Epithelial cell of esophagus (primary cell): Measurements from ENCODE around the gene SLC15A5.
A peak's percentile ranks its signal among the peaks of the same experiment; 100 is the strongest.

Experiments
- DNase-seq: peaks from one replicate; pipeline ENCODE4 v3.0.0; 2010; ENCODE audit warnings: low read depth
- H3K4me3 ChIP-seq: 2 replicates; pipeline ENCODE4 v1.5.1; 2011; ENCODE audit warnings: mild to moderate bottlenecking, low read length, control low read depth
- CTCF ChIP-seq: IDR thresholded peaks from 2 replicates; pipeline ENCODE4 v1.5.1; 2011; ENCODE audit warnings: low read depth, mild to moderate bottlenecking, low read length, control low read depth, inconsistent platforms; ENCODE audit not compliant: insufficient read depth; ENCODE audit errors: missing control alignments

Gene SLC15A5

DNA sequence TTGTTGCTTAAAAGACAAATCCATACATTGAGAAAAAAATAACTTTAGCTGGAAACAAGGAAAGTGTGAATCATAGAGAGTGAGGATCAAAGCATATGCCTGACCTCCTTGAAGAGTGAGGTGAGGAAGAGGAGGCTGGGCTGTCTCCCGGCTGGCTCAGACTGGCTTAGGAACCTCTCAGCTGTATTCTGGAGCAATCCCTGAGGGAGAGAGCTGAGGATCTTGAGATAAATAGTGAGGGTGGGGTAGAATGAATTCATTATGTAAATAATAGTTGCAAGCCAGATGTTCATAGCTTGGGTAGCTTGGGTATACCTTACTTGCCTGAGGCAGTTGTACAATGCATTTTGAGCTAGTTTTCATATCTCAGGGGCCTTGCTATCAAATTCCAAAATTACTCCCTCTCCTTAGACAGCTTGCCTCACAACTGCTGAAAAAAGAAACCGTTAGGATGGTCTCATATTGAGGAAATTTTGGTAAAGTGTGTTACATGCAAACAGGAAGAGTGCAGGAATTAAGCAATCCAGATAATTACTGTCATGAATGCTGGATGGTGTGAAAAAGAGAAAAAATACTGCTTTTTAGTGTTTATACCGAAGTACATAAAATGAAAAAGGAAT, 30.5 kb upstream of the SLC15A5 start:
- no peak overlapping the region for H3K4me3 ChIP-seq
- no peak for DNase-seq
- TF ChIP-seq CTCF, result no peak

- H3K4me3 ChIP-seq, result no peak overlapping the region
- no peak for DNase-seq
- no peak for TF ChIP-seq CTCF
Observed at GRCh38 chr12:16303939-16304338, 26.5 kb upstream of the SLC15A5 start.

DNA sequence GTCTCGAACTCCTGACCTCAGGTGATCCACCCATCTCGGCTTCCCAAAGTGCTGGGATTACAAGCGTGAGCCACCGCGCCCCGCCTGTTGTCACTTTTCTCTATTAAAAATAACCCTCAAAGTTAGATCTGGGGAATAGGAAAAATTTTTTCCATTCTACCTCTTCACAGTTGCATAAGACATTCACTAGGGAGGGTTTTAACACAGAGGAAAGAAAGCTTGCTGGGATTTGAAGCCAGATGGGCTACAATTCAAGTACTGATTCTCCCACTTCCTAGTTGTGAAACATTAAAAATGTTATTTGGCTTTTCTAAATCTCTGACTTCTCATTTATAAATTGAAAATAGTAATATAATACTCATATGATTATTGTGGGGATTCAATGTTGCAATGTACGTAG, 23.3 kb upstream of the SLC15A5 start:
- no peak overlapping the region for H3K4me3 ChIP-seq
- DNase-seq, result no peak
- no peak for TF ChIP-seq CTCF

DNA sequence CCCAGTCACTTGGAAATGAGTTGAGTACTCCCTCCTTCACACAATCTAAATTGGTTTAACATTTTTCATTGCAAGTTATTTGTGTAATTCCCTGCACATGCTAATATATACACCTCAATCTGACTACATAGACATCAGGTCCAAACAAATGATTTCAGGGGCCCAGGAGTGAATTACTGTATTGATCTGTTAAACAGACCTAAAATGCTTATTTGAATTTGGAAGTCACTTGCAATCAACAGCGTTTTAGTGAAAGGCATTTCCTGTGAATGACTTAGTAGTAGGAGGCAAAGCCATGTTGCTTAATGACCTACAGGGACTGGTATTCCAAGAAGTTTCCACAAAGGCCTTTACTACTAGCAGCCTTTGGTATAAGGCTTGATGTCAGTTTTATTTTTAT, 22.6 kb upstream of the SLC15A5 start:
- no peak for TF ChIP-seq CTCF
- peak; percentile 3 for DNase-seq
- no peak overlapping the region for H3K4me3 ChIP-seq

DNA sequence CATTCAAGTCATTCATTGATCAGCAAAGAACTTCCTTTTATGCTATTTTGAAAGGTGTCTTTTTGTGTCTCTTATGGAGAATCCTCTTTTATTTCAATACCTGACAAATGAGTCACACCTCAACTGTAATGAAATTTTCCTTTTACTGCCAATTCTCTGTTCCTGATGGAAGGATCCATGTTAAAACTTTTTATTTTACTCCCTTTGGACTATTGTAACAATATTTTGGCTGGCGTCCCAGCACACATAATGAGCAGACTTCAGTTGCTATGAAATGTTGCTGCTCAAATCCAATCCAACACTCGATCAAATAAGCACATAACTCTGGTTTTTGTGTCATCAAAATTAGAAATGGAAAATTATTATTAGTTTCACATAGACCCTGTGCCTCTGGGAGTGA, 21.9 kb upstream of the SLC15A5 start:
- DNase-seq, result no peak
- TF ChIP-seq CTCF, result no peak
- H3K4me3 ChIP-seq, result no peak overlapping the region

- H3K4me3 ChIP-seq, result no peak overlapping the region
- peak; percentile 13 for DNase-seq
- no peak for TF ChIP-seq CTCF
Observed at GRCh38 chr12:16297521-16297920, 20.0 kb upstream of the SLC15A5 start.

DNA sequence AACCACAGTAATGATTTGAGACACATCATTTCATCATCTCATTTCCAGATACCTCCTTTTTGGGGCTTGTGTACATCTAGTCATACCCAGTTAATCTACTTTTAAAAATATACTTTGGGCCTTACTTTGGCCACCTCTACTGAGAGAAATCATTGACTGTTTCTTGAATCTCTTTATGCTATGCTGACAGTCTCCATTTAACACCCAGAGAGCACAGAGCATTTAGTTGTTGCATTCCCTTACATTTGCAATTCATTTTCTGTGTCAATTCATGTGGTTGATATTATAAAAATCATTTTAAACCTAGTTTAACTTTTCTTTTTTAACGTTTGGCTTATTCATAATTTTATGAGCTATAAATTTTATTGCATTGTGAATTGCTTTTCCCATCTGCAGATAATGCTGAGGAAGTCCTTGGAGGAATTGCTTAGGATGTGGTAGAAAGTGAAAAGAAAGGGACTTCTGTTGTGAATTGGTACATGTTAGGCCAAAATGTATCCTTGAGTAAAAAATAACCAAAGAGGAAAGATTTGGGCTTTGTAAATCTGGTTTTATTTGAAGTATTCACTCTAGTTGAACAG, 17.0 kb upstream of the SLC15A5 start:
- TF ChIP-seq CTCF, result no peak
- H3K4me3 ChIP-seq, result no peak overlapping the region
- no peak for DNase-seq
